Measurements from ENCODE around the gene CLINT1.

Gene CLINT1

GRCh38 chr5:157839157-157839795, 19.7 kb downstream of the CLINT1 start:
- Mint-ChIP-seq H3K4me1 (no peaks in the 10 kb centered on the region), H3K36me3 (ENCODE audit: low read depth) (peaks cover 28% of the 10 kb centered on the region), H3K27me3 (ENCODE audit: low read depth) (no peaks in the 10 kb centered on the region), H3K27ac (no peak overlapping the region), H3K9me3 (no peaks in the 10 kb centered on the region), H3K4me3 (no peak overlapping the region)
- TF ChIP-seq, protein P1, sequence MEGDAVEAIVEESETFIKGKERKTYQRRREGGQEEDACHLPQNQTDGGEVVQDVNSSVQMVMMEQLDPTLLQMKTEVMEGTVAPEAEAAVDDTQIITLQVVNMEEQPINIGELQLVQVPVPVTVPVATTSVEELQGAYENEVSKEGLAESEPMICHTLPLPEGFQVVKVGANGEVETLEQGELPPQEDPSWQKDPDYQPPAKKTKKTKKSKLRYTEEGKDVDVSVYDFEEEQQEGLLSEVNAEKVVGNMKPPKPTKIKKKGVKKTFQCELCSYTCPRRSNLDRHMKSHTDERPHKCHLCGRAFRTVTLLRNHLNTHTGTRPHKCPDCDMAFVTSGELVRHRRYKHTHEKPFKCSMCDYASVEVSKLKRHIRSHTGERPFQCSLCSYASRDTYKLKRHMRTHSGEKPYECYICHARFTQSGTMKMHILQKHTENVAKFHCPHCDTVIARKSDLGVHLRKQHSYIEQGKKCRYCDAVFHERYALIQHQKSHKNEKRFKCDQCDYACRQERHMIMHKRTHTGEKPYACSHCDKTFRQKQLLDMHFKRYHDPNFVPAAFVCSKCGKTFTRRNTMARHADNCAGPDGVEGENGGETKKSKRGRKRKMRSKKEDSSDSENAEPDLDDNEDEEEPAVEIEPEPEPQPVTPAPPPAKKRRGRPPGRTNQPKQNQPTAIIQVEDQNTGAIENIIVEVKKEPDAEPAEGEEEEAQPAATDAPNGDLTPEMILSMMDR (IDR thresholded peaks at IDR 0.05; ENCODE audit: unreplicated experiment in 3 of 3), result no peak

GRCh38 chr5:157836121-157836753, 22.7 kb downstream of the CLINT1 start:
- H3K4me3 Mint-ChIP-seq, result no peak overlapping the region
- TF ChIP-seq, protein P1 (IDR thresholded peaks at IDR 0.05; ENCODE audit: unreplicated experiment in 3 of 3), result no peak
- peaks cover 9% of the 10 kb centered on the region for H3K4me1 Mint-ChIP-seq
- H3K27me3 Mint-ChIP-seq (ENCODE audit: low read depth), result no peaks in the 10 kb centered on the region
- peaks cover 26% of the 10 kb centered on the region for H3K36me3 Mint-ChIP-seq (ENCODE audit: low read depth)
- no peaks in the 10 kb centered on the region for H3K9me3 Mint-ChIP-seq
- H3K27ac Mint-ChIP-seq, result no peak overlapping the region

- H3K27me3 Mint-ChIP-seq (ENCODE audit: low read depth), result no peaks in the 10 kb centered on the region
- H3K36me3 Mint-ChIP-seq (ENCODE audit: low read depth), result peaks cover 22% of the 10 kb centered on the region
- H3K9me3 Mint-ChIP-seq, result no peaks in the 10 kb centered on the region
- peak overlapping the region in 1 of 3 experiments; percentile 6 for H3K27ac Mint-ChIP-seq
- no peak overlapping the region for H3K4me3 Mint-ChIP-seq
- TF ChIP-seq, protein P1 (IDR thresholded peaks at IDR 0.05; ENCODE audit: unreplicated experiment in 3 of 3), result no peak
- H3K4me1 Mint-ChIP-seq, result peaks cover 9% of the 10 kb centered on the region
Observed at GRCh38 chr5:157835041-157835440, 23.9 kb downstream of the CLINT1 start.

GRCh38 chr5:157828944-157829639, 29.9 kb downstream of the CLINT1 start:
- Mint-ChIP-seq H3K4me3 (no peak overlapping the region), H3K36me3 (ENCODE audit: low read depth) (peaks cover 4% of the 10 kb centered on the region), H3K9me3 (no peaks in the 10 kb centered on the region), H3K27ac (no peak overlapping the region), H3K4me1 (peaks cover 30% of the 10 kb centered on the region), H3K27me3 (ENCODE audit: low read depth) (no peaks in the 10 kb centered on the region)
- TF ChIP-seq, protein P1 (IDR thresholded peaks at IDR 0.05; ENCODE audit: unreplicated experiment in 3 of 3), result peak in 1 of 3 experiments; percentile 17

- Mint-ChIP-seq H3K27me3 (ENCODE audit: low read depth) (no peaks in the 10 kb centered on the region), H3K9me3 (no peaks in the 10 kb centered on the region), H3K4me1 (peaks cover 30% of the 10 kb centered on the region), H3K4me3 (no peak overlapping the region), H3K27ac (peak overlapping the region; percentile 48 to 85 (median 57)), H3K36me3 (ENCODE audit: low read depth) (peaks cover under 1% of the 10 kb centered on the region)
- TF ChIP-seq, protein P1 (IDR thresholded peaks at IDR 0.05; ENCODE audit: unreplicated experiment in 3 of 3), result no peak
Observed at GRCh38 chr5:157828105-157828943, 30.6 kb downstream of the CLINT1 start.
